ENCODE data around the gene CHST4. TPM values are rescaled to one million over a fixed set of nuclear protein-coding genes. Genes with fewer than 3 reads are reported as not detected.

Gene CHST4
- total RNA-seq, 1 donor from 2014 or later: 0.09 TPM

DNA sequence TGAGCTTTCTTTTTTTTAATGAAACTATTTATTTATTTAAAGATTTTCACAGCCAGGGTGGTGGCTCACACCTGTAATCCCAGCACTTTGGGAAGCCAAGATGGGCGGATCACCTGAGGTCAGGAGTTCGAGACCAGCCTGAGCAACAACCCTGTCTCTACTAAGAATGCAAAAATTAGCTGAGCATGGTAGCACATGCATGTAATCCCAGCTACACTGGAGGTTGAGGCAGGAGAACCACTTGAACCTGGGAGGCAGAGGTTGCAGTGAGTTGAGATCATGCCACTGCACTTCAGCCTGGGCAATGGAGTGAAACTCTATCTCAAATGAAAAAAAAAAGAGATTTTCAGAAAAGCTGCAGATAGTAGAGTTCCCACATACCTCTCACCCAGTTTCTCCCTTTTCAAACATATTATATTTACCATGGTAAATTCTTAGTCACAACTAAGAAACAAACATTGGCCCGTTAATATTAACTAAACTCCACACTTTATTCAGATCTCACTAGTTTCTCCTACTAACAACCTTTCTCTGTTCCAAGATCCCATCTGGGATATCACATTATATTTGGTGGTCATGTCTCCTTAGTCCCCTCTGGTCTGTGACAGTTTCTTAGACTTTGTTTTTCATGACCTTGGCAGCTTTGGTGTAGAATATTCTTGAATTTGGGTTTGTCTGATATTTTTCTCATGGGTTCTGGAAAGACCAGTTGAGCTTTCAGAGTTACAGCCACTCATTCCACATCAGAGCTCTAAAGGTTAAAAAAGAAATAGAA is 58.5 kb downstream of the CHST4 start:
- DNase-seq (ENCODE audit: low read depth) (no peak), FAIRE-seq (no peak)
- no peak overlapping the region for H3K9ac ChIP-seq (ENCODE audit: low read length)
- H3K4me3 Mint-ChIP-seq (ENCODE audit: unreplicated experiment): no peak overlapping the region
- no peak overlapping the region for H2AFZ ChIP-seq (ENCODE audit: low read depth, low read length)
- peaks cover 38% of the 10 kb centered on the region for H3K27me3 Mint-ChIP-seq (ENCODE audit: low read depth, unreplicated experiment)
- no peak overlapping the region for H3K4me3 ChIP-seq (ENCODE audit: insufficient read depth, low read depth, low read length)
- no peak overlapping the region for H3K4me2 ChIP-seq (ENCODE audit: low read length)
- H3K36me3 ChIP-seq (ENCODE audit: insufficient read depth, low read length): no peaks in the 10 kb centered on the region
- no peaks in the 10 kb centered on the region for H3K79me2 ChIP-seq (ENCODE audit: insufficient read depth, low read length)
- H3K27me3 ChIP-seq (ENCODE audit: insufficient read depth, low read length): no peaks in the 10 kb centered on the region
- no peaks in the 10 kb centered on the region for H4K20me1 ChIP-seq (ENCODE audit: insufficient read depth, low read length)
- TF ChIP-seq CTCF (IDR thresholded peaks at IDR 0.05; ENCODE audit: insufficient read depth, low read depth, low read length): no peak
- no peak for TF ChIP-seq EZH2 (IDR thresholded peaks at IDR 0.05; ENCODE audit: insufficient read depth, low read length)
- H3K27ac Mint-ChIP-seq (ENCODE audit: unreplicated experiment): no peak overlapping the region
- peaks cover 4% of the 10 kb centered on the region for H3K36me3 Mint-ChIP-seq (ENCODE audit: low read depth, unreplicated experiment)
- peaks cover 7% of the 10 kb centered on the region for H3K9me3 Mint-ChIP-seq (ENCODE audit: unreplicated experiment)
- no peaks in the 10 kb centered on the region for H3K9me3 ChIP-seq (ENCODE audit: insufficient read depth, low read depth, low read length)
- H3K27ac ChIP-seq (ENCODE audit: low read depth, low read length): no peak overlapping the region
- H3K4me1 Mint-ChIP-seq (ENCODE audit: low read depth, unreplicated experiment): no peaks in the 10 kb centered on the region
- no peaks in the 10 kb centered on the region for H3K4me1 ChIP-seq (ENCODE audit: insufficient read depth, low read length)

DNA sequence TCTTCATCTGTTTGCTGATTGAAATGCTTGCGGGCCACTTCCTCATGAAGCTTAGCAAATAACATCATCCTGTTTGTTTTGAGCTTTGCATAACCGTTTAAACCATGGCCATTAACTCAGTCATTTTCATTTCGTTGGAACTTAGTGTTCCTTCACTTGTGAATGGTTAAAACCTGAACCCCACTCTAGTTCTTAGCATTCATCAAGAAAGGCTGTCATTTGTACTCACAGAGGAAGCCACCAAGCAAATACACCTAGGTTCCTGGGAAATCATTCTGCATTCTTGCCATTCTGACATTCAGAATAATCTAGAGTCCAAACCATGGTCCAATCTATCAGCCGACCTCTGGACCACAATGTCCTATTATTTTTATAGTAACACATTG is 59.1 kb downstream of the CHST4 start:
- peaks cover 38% of the 10 kb centered on the region for H3K27me3 Mint-ChIP-seq (ENCODE audit: low read depth, unreplicated experiment)
- Histone ChIP-seq H3K79me2 (ENCODE audit: insufficient read depth, low read length) (no peaks in the 10 kb centered on the region), H3K9ac (ENCODE audit: low read length) (no peak overlapping the region), H3K9me3 (ENCODE audit: insufficient read depth, low read depth, low read length) (no peaks in the 10 kb centered on the region), H3K4me2 (ENCODE audit: low read length) (no peak overlapping the region), H4K20me1 (ENCODE audit: insufficient read depth, low read length) (no peaks in the 10 kb centered on the region), H3K4me3 (ENCODE audit: insufficient read depth, low read depth, low read length) (no peak overlapping the region), H3K36me3 (ENCODE audit: insufficient read depth, low read length) (no peaks in the 10 kb centered on the region), H3K27me3 (ENCODE audit: insufficient read depth, low read length) (no peaks in the 10 kb centered on the region), H2AFZ (ENCODE audit: low read depth, low read length) (no peak overlapping the region), H3K27ac (ENCODE audit: low read depth, low read length) (no peak overlapping the region), H3K4me1 (ENCODE audit: insufficient read depth, low read length) (no peaks in the 10 kb centered on the region)
- no peak overlapping the region for H3K4me3 Mint-ChIP-seq (ENCODE audit: unreplicated experiment)
- H3K36me3 Mint-ChIP-seq (ENCODE audit: low read depth, unreplicated experiment): peaks cover 4% of the 10 kb centered on the region
- H3K27ac Mint-ChIP-seq (ENCODE audit: unreplicated experiment): no peak overlapping the region
- FAIRE-seq (no peak), DNase-seq (ENCODE audit: low read depth) (no peak)
- peaks cover 7% of the 10 kb centered on the region for H3K9me3 Mint-ChIP-seq (ENCODE audit: unreplicated experiment)
- no peaks in the 10 kb centered on the region for H3K4me1 Mint-ChIP-seq (ENCODE audit: low read depth, unreplicated experiment)
- TF ChIP-seq EZH2 (IDR thresholded peaks at IDR 0.05; ENCODE audit: insufficient read depth, low read length): no peak
- TF ChIP-seq CTCF (IDR thresholded peaks at IDR 0.05; ENCODE audit: insufficient read depth, low read depth, low read length): no peak

Other genes with a start within 250 kb of the CHST4 start
- gene CMTR2, start 237.0 kb upstream of the CHST4 start, total RNA-seq: 16.0 TPM in 2 replicates
- 4.2 TPM in 2 replicates for gene CALB2, start 167.7 kb upstream of the CHST4 start, total RNA-seq
- gene TLE7, start 84.4 kb upstream of the CHST4 start, total RNA-seq: not detected in 2 replicates
- gene ZNF23, start 64.2 kb upstream of the CHST4 start, total RNA-seq: 10.9 and 12.4 TPM in 2 replicates
- gene ZNF19, start 37.1 kb upstream of the CHST4 start, total RNA-seq: 2.8 and 2.9 TPM in 2 replicates
- gene TAT, start 50.7 kb downstream of the CHST4 start, total RNA-seq: not detected in 2 replicates
- gene MARVELD3, start 99.8 kb downstream of the CHST4 start, total RNA-seq: 0.89 and 1.4 TPM in 2 replicates
- gene PHLPP2, start 198.3 kb downstream of the CHST4 start, total RNA-seq: 5.4 and 5.6 TPM in 2 replicates